Stomach (tissue), 9 donors: Measurements from ENCODE around the gene RHOBTB1. TPM values are rescaled to one million over a fixed set of nuclear protein-coding genes. Genes with fewer than 3 reads are reported as not detected.

Source experiments
- DNase-seq, 2 donors: peaks; one replicate each; pipeline versions ENCODE4 v3.0.0 to v3.0.0-alpha.2; 2013 to 2019
- H3K27ac ChIP-seq, 5 donors: fragments of 200-600 bp in 4 of 5; sonication (generic) in 4 of 5; one replicate each; pipeline ENCODE4 v1.5.1; 2013 to 2019; ENCODE audit warnings: mild to moderate bottlenecking in 1 of 5, moderate library complexity in 1 of 5
- H3K27me3 ChIP-seq, 3 donors: fragments of 200-600 bp; sonication (generic); one replicate each; pipeline ENCODE4 v1.5.1; 2017 to 2019; ENCODE audit warnings: mixed run types in 1 of 3
- H3K36me3 ChIP-seq, 4 donors: fragments of 200-600 bp; sonication (generic); 1 replicate in 3 of 4; 2 replicates in 1 of 4; pipeline ENCODE4 v1.5.1; 2016 to 2019
- H3K4me1 ChIP-seq, 4 donors: fragments of 200-600 bp; sonication (generic); one replicate each; pipeline ENCODE4 v1.5.1; 2016 to 2019
- H3K4me3 ChIP-seq, 4 donors: fragments of 200-600 bp; sonication (generic) in 3 of 4; one replicate each; pipeline ENCODE4 v1.5.1; 2016 to 2019; ENCODE audit warnings: mild to moderate bottlenecking in 1 of 4
- H3K9me3 ChIP-seq, 4 donors: fragments of 200-600 bp; sonication (generic); one replicate each; pipeline ENCODE4 v1.5.1; 2016 to 2019
- EP300 ChIP-seq: sonication (generic); formaldehyde crosslinking; IDR thresholded peaks from one replicate; pipeline ENCODE4 v1.6.1; 2017; ENCODE audit warnings: antibody characterized with exemption
- POLR2A ChIP-seq, 4 donors: fragments of 450-650 bp; IDR thresholded peaks; one replicate each; pipeline ENCODE4 v1.6.1; 2016; ENCODE audit warnings: antibody characterized with exemption in 4 of 4, control low read depth in 2 of 4, mild to moderate bottlenecking in 1 of 4, moderate library complexity in 1 of 4
- POLR2AphosphoS5 ChIP-seq, 3 donors: sonication (generic); formaldehyde crosslinking; IDR thresholded peaks; one replicate each; pipeline ENCODE4 v1.6.1; 2016; ENCODE audit warnings: antibody characterized with exemption in 3 of 3
- WGBS, 5 donors: extraction: QIAGEN DNeasy Blood & Tissue Kit in 3 of 5; methylation state at CpG; one replicate each; pipeline versions ENCODE4 v1.1.5 to v1.1.7; 2013 to 2018; 5-methylcytosine and 5-hydroxymethylcytosine counted together
- intact Hi-C: fragments of 100-400 bp; cut with DNase I; formaldehyde crosslinking; loops from one replicate; pipeline ENCODE4 v1.15.1; 2023; ENCODE audit warnings: low total_unique reads
- polyA plus RNA-seq, 3 donors: library from polyadenylated mRNA; stranded (reverse); fragments of 200-250 nt; gene quantifications; one replicate each; pipeline ENCODE4 v1.2.3, GENCODE V29; 2013
- total RNA-seq, 5 donors: library from RNA; depleted of rRNA; stranded (reverse); fragments of >200 nt; gene quantifications; one replicate each; pipeline versions ENCODE4 v1.1.0 to v1.2.3, GENCODE V29; 2014 to 2016
- TF ChIP-seq, protein P1 (sequence below), 7 experiments: fragments of 450-650 bp in 4 of 7; fragments of 200-600 bp in 3 of 7; sonication (generic) in 3 of 7; IDR thresholded peaks; one replicate each; pipeline ENCODE4 v1.5.1; 2016 to 2019; ENCODE audit warnings: antibody characterized with exemption in 7 of 7, control low read depth in 2 of 7, mild to moderate bottlenecking in 1 of 7
- donor health status: healthy with polysubstance abuse.
- donor health status: Bipolar disorder and iron deficiency.
- donor health status: healthy.

RHOBTB1 gene
- total and polyA plus RNA-seq, 8 donors, result 2.3 to 302 (median 21.9) TPM

DNA sequence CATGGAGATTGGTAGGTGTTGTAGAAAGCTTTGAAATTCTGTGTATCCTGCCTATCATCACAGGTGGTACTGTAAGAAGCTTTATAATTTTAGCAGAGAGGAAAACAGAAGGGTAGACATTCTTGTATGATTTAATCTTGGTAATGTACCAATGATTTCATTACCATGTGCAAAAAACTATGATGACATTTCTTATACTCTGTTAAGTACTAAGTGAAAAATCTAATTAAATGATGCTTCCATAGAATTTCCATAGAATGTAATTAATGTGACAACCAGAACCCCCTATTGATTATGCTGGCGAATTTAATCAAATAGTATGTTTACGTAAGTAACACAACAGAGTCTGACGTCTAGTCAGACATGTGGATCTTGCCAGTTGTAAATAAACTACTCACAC lies 16.0 kb upstream of the RHOBTB1 start:
- no peak overlapping the region for H3K4me3 ChIP-seq
- no peak for DNase-seq
- TF ChIP-seq POLR2A (IDR thresholded peaks at IDR 0.05) (no peak), POLR2AphosphoS5 (IDR thresholded peaks at IDR 0.05) (no peak), EP300 (no peak)
- TF ChIP-seq, protein P1, sequence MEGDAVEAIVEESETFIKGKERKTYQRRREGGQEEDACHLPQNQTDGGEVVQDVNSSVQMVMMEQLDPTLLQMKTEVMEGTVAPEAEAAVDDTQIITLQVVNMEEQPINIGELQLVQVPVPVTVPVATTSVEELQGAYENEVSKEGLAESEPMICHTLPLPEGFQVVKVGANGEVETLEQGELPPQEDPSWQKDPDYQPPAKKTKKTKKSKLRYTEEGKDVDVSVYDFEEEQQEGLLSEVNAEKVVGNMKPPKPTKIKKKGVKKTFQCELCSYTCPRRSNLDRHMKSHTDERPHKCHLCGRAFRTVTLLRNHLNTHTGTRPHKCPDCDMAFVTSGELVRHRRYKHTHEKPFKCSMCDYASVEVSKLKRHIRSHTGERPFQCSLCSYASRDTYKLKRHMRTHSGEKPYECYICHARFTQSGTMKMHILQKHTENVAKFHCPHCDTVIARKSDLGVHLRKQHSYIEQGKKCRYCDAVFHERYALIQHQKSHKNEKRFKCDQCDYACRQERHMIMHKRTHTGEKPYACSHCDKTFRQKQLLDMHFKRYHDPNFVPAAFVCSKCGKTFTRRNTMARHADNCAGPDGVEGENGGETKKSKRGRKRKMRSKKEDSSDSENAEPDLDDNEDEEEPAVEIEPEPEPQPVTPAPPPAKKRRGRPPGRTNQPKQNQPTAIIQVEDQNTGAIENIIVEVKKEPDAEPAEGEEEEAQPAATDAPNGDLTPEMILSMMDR (IDR thresholded peaks at IDR 0.05), result no peak
- H3K27ac ChIP-seq, result no peak overlapping the region
- 51 to 74% (median 67%) methylated on average over 3 of the region's 3 CpGs for WGBS, 5 donors
- intact Hi-C loops, result loop anchor here (10.0 kb wide), 1 partner anchor 135 kb away; no protein-coding TSS in a partner anchor
- H3K4me1 ChIP-seq, result peaks cover 0 to 41% (median 23%) of the 10 kb centered on the region in 4 donors
- no peaks in the 10 kb centered on the region for H3K9me3 ChIP-seq
- no peaks in the 10 kb centered on the region for H3K36me3 ChIP-seq
- H3K27me3 ChIP-seq, result no peaks in the 10 kb centered on the region

DNA sequence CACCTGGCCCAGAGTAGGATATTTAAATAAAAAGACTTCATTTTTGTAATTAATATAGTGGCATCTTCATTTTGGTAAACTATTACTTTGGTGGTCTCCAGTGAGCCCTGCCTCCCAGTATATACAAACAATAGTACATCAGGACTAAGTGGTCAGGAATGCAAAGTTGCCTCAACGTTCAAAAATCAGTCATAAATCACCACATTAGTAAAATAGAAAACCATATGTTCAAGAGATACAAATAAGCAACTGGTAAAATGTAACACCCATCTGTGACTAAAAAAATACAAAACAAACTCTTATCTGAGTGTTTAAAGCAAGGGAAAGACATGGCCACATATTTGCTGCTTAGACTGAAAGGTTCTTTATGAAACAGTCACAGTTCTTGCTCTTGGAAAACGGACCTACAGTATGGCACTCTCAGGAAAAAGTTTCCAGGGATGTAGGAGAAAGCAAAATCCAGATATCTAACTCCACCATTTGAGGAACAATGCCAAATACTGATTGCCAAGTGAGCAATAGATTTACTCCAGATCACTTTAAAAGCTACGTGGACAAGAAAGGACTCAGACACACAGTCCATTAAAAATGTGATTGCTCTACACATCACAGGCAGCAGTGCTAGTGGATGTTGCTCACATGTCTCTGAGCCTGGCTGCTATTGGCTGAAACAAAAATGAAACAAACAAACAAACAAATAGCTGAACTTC lies 15.1 kb upstream of the RHOBTB1 start:
- intact Hi-C loops, result loop anchor here (10.0 kb wide), 1 partner anchor 54 kb away; no protein-coding TSS in a partner anchor
- 26 to 34% (median 29%) methylated on average over 3 of the region's 3 CpGs for WGBS, 5 donors

DNA sequence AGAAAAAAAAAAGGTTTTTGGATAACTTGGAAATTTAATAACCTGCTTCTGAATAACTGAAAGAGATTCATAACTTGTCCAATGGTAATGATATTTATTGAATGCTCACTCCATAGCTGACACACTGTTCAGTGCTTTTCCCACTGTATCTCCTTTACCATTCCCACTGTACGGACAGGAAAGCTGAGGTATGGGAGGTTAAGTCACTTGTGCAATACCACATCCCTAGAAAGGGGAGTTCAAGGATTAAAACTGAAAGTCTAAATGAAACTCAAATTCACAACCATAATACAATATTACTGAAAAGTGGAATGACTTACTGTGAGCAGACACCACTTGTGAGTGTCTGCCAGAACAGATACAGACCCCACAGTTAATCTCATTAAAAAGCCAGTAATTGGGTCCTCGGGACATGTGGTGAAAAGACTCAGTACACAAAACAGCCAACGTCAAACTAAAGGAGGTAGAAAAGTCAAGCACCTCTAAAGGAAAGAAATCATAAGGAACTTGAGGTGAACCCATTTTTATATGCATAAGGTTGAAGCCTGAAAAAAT lies 13.8 kb upstream of the RHOBTB1 start:
- no peak overlapping the region for H3K4me3 ChIP-seq
- no peaks in the 10 kb centered on the region for H3K9me3 ChIP-seq
- intact Hi-C loops, result loop anchor here (10.0 kb wide), 1 partner anchor 53 kb away; no protein-coding TSS in a partner anchor
- peaks cover 3 to 32% (median 18%) of the 10 kb centered on the region in 4 donors for H3K4me1 ChIP-seq
- WGBS, 5 donors, result 74 to 85% (median 84%) methylated on average over 3 of the region's 3 CpGs
- H3K27ac ChIP-seq, result no peak overlapping the region
- H3K36me3 ChIP-seq, result no peaks in the 10 kb centered on the region
- TF ChIP-seq, protein P1 (IDR thresholded peaks at IDR 0.05), result no peak
- no peak for TF ChIP-seq EP300
- TF ChIP-seq POLR2A (IDR thresholded peaks at IDR 0.05), result no peak
- no peak for TF ChIP-seq POLR2AphosphoS5 (IDR thresholded peaks at IDR 0.05)
- DNase-seq, result no peak
- H3K27me3 ChIP-seq, result no peaks in the 10 kb centered on the region

More for the DNA sequence above, 15.1 kb upstream of the RHOBTB1 start:
- H3K27me3 ChIP-seq, result no peaks in the 10 kb centered on the region
- DNase-seq, result peak in 1 of 2 donors; percentile 37
- H3K9me3 ChIP-seq, result no peaks in the 10 kb centered on the region
- no peaks in the 10 kb centered on the region for H3K36me3 ChIP-seq
- peaks cover 0 to 33% (median 20%) of the 10 kb centered on the region in 4 donors for H3K4me1 ChIP-seq
- H3K4me3 ChIP-seq, result no peak overlapping the region
- no peak for TF ChIP-seq POLR2AphosphoS5 (IDR thresholded peaks at IDR 0.05)
- TF ChIP-seq, protein P1 (IDR thresholded peaks at IDR 0.05), result no peak
- TF ChIP-seq POLR2A (IDR thresholded peaks at IDR 0.05), result no peak
- peak overlapping the region in 1 of 5 donors; percentile 5 for H3K27ac ChIP-seq

DNA sequence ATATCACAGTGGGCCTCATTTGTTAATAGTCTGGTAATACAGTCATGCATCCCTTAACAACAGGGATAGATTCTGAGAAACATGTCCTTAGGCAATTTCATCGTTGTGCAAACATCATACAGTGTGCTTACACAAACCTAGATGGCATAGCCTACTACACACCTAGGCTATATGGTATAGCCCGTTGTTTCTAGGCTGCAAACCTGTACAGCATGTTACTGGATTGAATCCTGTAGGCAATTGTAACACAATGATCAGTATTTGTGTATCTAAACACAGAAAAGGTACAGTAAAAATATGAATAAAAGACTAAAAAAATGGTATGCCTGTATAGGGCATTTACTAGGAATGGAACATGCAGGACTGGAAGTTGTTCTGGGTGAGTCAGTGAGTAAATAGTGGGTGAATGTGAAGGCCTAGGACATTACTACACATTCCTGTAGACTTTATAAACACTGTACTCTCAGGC lies 12.0 kb upstream of the RHOBTB1 start:
- Histone ChIP-seq H3K9me3 (no peaks in the 10 kb centered on the region), H3K27me3 (no peaks in the 10 kb centered on the region), H3K36me3 (no peaks in the 10 kb centered on the region), H3K27ac (peak overlapping the region in 2 of 5 donors; percentile 65), H3K4me3 (no peak overlapping the region), H3K4me1 (peaks cover 3 to 32% (median 21%) of the 10 kb centered on the region in 4 donors)
- DNase-seq, result peak in 1 of 2 donors; percentile 60
- TF ChIP-seq POLR2A (IDR thresholded peaks at IDR 0.05) (no peak), POLR2AphosphoS5 (IDR thresholded peaks at IDR 0.05) (no peak), EP300 (no peak)
- TF ChIP-seq, protein P1 (IDR thresholded peaks at IDR 0.05), result no peak
- WGBS, 5 donors, result 41 to 66% (median 58%) methylated on average over 2 of the region's 2 CpGs
- intact Hi-C loops, result loop anchor here (10.0 kb wide), 1 partner anchor 51 kb away; no protein-coding TSS in a partner anchor
